Stimulated activated CD8-positive, alpha-beta memory T cell treated with anti-CD3 and anti-CD28 coated beads, Interleukin-4, amount 100 ng/mL, for 4 hours (primary cell): Measurements from ENCODE around the gene TCFL5.
"Not testable (repeated sequence)": the region's sequence is repeated elsewhere in the genome, so short reads cannot be mapped to it uniquely, and the experiment has no call there.

ENCODE experiments used
- DNase-seq, 2 donors: peaks; one replicate each; pipeline ENCODE4 v3.0.0-alpha.2; 2020; ENCODE audit warnings: low read depth in 2 of 2, low spot score in 1 of 2

Gene TCFL5

GRCh38 chr20:62855120-62855519 is 6.5 kb downstream of the TCFL5 start:
- DNase-seq = no peak

DNA sequence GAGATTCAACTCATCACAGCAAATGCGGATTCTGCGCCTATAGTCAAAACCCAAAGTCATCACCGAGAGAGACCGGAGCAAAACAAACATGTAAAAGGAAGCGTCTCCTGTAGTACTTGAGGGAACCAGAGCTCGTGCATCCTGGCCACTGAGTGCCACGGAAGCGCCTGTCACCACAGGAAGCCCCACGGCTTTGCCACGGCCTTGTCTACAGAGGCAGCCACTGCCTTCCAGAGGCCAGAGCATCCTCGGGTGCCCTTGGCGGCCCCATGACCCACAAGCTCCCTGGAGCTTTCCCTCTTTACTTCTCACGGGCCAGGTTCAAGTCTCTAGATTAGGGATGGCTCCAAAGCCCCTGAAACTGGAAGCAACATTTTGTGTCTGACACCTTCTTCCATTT is 7.5 kb downstream of the TCFL5 start:
- DNase-seq = no peak

DNA sequence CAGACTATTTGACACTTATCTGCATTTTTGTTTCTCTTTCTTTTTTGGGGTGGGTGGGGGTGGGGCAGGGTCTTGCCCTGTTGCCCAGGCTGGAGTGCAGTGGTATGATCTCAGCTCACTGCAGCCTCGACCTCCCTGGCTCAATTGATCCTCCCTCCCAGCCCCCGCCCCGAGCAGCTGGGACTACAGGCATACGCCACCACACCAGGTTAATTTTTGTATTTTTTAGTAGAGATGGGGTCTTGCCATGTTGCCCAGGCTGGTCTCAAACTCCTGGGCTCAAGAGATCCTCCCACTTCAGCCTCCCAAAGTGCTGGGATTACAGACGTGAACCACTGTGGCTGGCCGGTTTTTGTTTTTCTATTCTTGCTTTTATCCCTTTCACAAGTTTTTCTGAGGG is 8.3 kb downstream of the TCFL5 start:
- not testable (repeated sequence) for DNase-seq

DNA sequence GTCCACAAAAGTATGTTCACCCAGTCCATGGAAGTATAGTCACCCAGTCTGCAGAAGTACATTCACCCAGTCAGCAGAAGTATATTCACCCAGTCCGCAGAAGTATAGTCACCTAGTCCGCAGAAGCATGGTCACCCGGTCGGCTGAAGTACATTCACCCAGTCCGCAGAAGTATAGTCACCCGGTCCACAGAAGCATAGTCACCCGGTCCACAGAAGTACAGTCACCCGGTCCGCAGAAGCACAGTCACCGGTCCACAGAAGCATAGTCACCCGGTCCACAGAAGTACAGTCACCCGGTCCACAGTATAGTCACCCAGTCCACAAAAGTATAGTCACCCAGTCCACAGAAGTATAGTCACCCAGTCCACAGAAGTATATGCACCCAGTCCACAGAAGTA is 8.8 kb downstream of the TCFL5 start:
- no peak for DNase-seq

- DNase-seq = no peak
Measured at GRCh38 chr20:62852196-62852595, 9.4 kb downstream of the TCFL5 start.

- no peak for DNase-seq
Measured at GRCh38 chr20:62850333-62850974, 11.2 kb downstream of the TCFL5 start.

GRCh38 chr20:62849431-62849830 is 12.2 kb downstream of the TCFL5 start:
- no peak for DNase-seq

DNA sequence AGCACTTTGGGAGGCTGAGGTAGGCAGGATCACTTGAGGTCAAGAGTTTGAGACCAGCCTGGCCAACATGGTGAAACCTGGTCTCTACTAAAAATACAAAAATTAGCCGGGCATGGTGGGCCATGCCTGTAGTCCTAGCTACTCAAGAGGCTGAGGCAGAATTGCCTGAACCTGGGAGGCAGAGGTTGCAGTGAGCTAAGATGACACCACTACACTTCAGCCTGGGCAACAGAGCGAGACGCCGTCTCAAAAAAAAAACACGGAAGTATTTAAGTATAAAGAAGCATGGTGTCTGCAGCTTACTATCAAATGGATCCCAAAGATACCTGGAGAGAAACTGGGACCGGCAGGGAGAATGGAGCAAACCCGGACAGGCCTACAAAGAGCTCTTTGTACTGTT is 12.7 kb downstream of the TCFL5 start:
- not testable (repeated sequence) for DNase-seq

DNA sequence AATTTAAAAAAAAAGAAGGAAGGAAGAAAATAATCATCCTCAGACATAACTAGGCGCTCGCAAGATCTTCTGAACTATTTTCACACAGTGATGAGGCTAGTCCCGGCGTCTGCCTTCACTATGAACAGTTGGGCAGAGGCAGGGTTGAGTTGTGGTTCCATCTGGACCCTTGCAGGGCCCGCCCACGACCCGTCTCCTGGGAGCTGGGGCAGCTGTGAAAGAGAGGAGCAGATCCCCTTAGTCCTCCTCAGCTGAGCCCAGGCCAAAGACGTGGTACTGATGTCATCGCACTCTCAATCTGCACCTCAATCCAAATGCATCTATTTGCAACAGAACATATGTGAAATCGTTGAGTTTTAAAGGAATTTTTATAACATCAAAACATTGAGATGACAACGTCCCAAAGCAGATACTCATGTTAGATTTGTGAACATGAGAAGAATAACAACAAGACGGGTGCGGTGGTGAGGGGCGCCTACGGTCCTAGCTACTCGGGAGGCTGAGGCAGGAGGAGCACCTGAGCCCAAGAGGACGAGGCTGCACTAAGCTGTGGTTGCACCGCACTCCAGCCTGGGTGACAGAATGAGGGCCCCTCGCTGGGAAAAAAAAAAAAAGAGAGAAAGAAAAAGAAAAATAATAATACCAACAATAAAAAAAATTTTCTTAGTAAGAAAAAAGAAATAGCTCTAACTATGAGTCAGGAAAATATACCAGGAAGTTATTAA is 15.3 kb downstream of the TCFL5 start:
- DNase-seq = no peak

DNA sequence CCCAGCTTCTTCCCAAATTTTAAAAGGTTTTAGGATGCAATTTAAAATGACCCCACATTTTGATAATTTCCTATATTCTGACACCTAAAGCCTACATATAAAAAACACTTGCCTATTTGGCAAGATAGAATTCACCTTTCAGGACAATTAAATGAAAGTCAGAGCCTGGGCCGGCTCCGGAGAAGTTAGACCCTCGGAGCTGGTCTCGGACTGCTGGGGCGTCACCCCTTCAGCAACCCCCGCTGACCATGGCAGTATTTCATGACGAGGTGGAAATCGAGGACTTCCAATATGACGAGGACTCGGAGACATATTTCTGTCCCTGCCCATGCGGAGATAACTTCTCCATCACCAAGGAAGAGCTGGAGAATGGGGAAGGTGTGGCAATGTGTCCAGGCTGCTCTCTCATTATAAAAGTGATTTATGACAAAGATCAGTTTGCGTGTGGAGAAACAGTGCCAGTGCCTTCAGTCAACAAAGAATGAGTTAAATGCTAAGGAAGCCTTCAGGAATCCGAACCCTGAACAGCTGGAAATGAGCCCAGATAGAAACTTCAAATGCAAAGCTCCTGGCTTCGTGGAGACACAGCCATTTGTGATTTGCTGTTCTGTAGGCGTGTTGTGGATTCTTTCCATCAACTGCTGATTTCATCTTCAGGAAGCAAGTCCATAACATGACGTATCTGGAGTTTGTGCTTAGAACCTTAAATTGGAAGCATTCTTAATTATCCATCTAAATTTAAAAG is 16.0 kb downstream of the TCFL5 start:
- DNase-seq = no peak

- no peak for DNase-seq
Measured at GRCh38 chr20:62844182-62844581, 17.4 kb downstream of the TCFL5 start.

- DNase-seq = no peak
Measured at GRCh38 chr20:62843656-62844055, 18.0 kb downstream of the TCFL5 start.

- no peak for DNase-seq
Measured at GRCh38 chr20:62841705-62842212, 19.9 kb downstream of the TCFL5 start.

DNA sequence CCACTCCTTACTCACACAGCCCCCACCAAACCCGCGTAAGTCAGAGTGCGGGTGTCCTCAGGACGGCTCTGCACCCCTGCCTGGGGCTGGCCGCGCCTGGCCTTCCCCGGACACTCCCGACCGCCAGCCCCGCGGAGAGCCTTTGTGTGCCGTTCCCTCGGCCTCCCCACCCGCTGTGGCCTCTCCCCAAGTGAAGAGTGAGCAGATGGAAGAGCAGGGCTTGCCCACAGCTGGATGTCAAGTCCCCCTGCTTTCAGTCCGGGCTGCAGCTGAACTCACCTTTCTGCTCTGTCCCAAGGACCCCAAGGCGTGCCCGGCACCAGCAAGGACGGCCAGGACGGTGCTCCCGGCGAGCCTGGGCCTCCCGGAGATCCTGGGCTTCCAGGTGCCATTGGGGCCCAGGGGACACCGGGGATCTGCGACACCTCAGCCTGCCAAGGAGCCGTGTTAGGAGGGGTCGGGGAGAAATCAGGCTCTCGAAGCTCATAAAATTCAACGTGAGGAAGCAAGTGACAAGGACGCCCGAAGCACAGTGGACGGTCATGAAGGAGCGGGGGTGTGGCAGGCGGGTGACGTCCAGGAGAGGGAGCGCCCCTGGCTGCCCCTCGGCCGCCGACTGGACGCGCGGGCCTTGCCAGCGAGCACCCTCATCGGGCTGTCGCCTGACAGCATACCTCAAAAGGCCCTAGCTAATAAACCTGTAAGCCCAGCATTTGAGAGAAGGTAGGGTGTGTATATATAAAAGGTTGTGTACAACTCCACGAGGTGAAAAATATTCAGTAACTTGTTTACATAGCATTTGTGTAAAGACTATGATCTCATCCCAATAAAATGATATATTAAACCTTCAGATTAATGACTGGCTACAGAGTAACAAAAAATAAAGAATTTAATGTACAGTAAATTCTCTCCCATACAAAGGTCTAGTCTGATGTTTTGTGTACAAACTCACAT is 21.1 kb downstream of the TCFL5 start:
- DNase-seq = no peak

- no peak for DNase-seq
Measured at GRCh38 chr20:62839816-62840215, 21.8 kb downstream of the TCFL5 start.

- no peak for DNase-seq
Measured at GRCh38 chr20:62839261-62839660, 22.4 kb downstream of the TCFL5 start.

GRCh38 chr20:62838128-62838891 is 23.3 kb downstream of the TCFL5 start:
- DNase-seq = no peak

GRCh38 chr20:62837790-62838127 is 23.9 kb downstream of the TCFL5 start:
- DNase-seq = no peak

DNA sequence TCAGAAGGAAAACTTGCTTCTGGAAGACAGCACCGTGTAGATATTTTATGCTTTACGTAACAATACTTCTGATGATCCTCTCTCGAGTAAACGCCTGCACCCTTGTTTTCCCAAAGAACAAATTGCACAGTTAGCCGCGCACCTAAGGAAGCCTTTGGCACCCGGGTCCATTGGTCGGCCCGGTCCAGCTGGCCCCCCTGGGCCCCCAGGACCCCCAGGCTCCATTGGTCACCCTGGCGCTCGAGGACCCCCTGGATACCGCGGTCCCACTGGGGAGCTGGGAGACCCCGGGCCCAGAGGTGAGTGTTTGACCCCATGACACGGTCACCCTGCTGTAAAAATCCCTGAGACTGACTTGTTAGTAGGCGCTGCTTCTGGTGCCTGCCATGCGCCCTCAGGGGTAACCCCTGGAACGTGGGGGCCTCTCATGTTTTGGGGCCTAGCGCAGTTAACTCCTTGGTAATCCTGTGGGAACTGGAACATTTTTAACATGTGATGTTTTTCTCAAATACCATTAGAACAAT is 24.6 kb downstream of the TCFL5 start:
- no peak for DNase-seq
